H1 (cell line): Measurements from ENCODE around the gene OR2V1. TPM values are rescaled to one million over a fixed set of nuclear protein-coding genes. Genes with fewer than 3 reads are reported as not detected.

Experiments used
- BCL11A ChIP-seq, 2 experiments: IDR thresholded peaks; one replicate each; pipeline ENCODE4 v1.6.1; 2011; ENCODE audit warnings: low read depth in 2 of 2, low read length in 2 of 2, mild to moderate bottlenecking in 2 of 2
- CBX8 ChIP-seq: fragments of 300-800, 300-1000 bp; sonication (generic); IDR thresholded peaks from 2 replicates; pipeline ENCODE4 v1.7.1; 2016; ENCODE audit warnings: low read depth, low read length, borderline replicate concordance
- FOSL1 ChIP-seq: IDR thresholded peaks from 2 replicates; pipeline ENCODE4 v1.6.1; 2011; ENCODE audit warnings: mild to moderate bottlenecking, low read depth, low read length, moderate library complexity; ENCODE audit not compliant: insufficient read depth
- NANOG ChIP-seq: IDR thresholded peaks from 2 replicates; pipeline ENCODE4 v1.6.1; 2011; ENCODE audit warnings: low read length, low read depth, mild to moderate bottlenecking, inconsistent platforms; ENCODE audit not compliant: insufficient read depth, poor library complexity, severe bottlenecking
- NRF1 ChIP-seq: IDR thresholded peaks from 2 replicates; pipeline ENCODE4 v1.6.1; 2011; ENCODE audit warnings: mild to moderate bottlenecking, low read depth, low read length, improper control_type of control experiment
- POU5F1 ChIP-seq: IDR thresholded peaks from 2 replicates; pipeline ENCODE4 v1.6.1; 2011; ENCODE audit warnings: low read depth, mild to moderate bottlenecking, low read length, moderate library complexity
- RAD21 ChIP-seq, 2 experiments: IDR thresholded peaks in 1 of 2; conservative IDR thresholded peaks in 1 of 2; 2 replicates each; pipeline ENCODE4 v1.6.1; 2011; ENCODE audit warnings: low read depth in 2 of 2, low read length in 2 of 2, improper control_type of control experiment in 1 of 2, inconsistent platforms in 1 of 2, mild to moderate bottlenecking in 1 of 2, moderate library complexity in 1 of 2
- SIN3A ChIP-seq, 2 experiments: IDR thresholded peaks in 1 of 2; conservative IDR thresholded peaks in 1 of 2; 2 replicates each; pipeline ENCODE4 v1.6.1; 2011 to 2012; ENCODE audit warnings: low read length in 2 of 2, improper control_type of control experiment in 1 of 2, low read depth in 1 of 2, mild to moderate bottlenecking in 1 of 2
- SUZ12 ChIP-seq: fragments of 200-600 bp; sonication (generic); IDR thresholded peaks from 2 replicates; pipeline ENCODE4 v1.6.1; 2012; ENCODE audit warnings: mild to moderate bottlenecking, inconsistent platforms, low read length, moderate library complexity, mixed read lengths
- TAF7 ChIP-seq: optimal IDR thresholded peaks from 2 replicates; pipeline ENCODE3; 2011; ENCODE audit warnings: low read depth, mild to moderate bottlenecking, inconsistent platforms, low read length, moderate library complexity, borderline replicate concordance
- polyA plus RNA-seq, 7 experiments: library from polyadenylated mRNA; depleted of rRNA in 3 of 7; stranded (reverse) in 5 of 7; unstranded in 2 of 7; fragments of >200 nt in 5 of 7; fragments of 200-250 nt in 2 of 7; gene quantifications; 1 replicate in 5 of 7; 2 replicates in 1 of 7; 4 replicates in 1 of 7; pipeline versions ENCODE4 v1.2.1 to v1.2.3, GENCODE V29; 2011 to 2013; ENCODE audit warnings: missing spikeins in 2 of 7, mixed read lengths in 2 of 7
- total RNA-seq: library from RNA; stranded (reverse); fragmentation: NEBNext Ultra II Directional; extraction: Animal tissue kit (Norgen Biotek cat#: 25700); gene quantifications from 2 replicates; pipeline ENCODE4 v1.2.1, GENCODE V29; 2021

Gene OR2V1
- total and polyA plus RNA-seq, 2 of the 8 experiments (the other 6 are each of a cell fraction or from before 2014, with no cell fraction given) = not detected

DNA sequence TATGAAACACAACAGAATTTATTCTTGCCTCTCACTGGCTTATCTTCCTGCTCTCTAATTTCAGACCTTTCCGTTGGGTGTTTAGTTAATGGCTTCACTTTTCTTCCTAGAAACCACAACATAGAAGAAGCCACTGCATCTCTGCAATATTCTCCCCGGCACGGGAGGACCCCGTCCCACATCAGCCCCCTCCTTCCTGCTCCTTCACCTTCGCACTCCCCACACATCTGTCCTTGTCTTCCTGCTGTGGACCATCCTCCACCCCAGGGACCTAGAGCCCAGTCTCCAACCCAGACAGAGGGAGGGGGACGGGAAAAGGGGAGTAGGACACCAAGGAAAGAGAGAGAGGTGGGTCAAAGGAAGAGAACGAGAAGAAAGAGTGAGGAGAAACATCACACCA is 1.4 kb downstream of the OR2V1 start (continued):
- no peak for TF ChIP-seq CBX8
- TF ChIP-seq TAF7 = no peak
- TF ChIP-seq POU5F1 = no peak
- TF ChIP-seq BCL11A (IDR thresholded peaks at IDR 0.05; ENCODE audit: low read depth in 2 of 2, low read length in 2 of 2) = no peak
- no peak for TF ChIP-seq FOSL1
- no peak for TF ChIP-seq SUZ12
- TF ChIP-seq RAD21 (IDR thresholded peaks at IDR 0.05 in 1 of 2, conservative IDR thresholded peaks at IDR 0.05 in 1 of 2; ENCODE audit: low read depth in 2 of 2, low read length in 2 of 2) = no peak
- TF ChIP-seq SIN3A (conservative IDR thresholded peaks at IDR 0.05 in 1 of 2, IDR thresholded peaks at IDR 0.05 in 1 of 2; ENCODE audit: low read depth in 1 of 2, low read length in 2 of 2) = no peak
- no peak for TF ChIP-seq NRF1
- no peak for TF ChIP-seq NANOG
